Measurements from ENCODE around the gene MAGEL2.
"Not testable (repeated sequence)": the region's sequence is repeated elsewhere in the genome, so short reads cannot be mapped to it uniquely, and the experiment has no call there.

The MAGEL2 gene

GRCh38 chr15:23616536-23616935 lies 31.1 kb downstream of the MAGEL2 start:
- DNase-seq (ENCODE audit: low read depth in 1 of 2, low spot score in 1 of 2) = no peak

DNA sequence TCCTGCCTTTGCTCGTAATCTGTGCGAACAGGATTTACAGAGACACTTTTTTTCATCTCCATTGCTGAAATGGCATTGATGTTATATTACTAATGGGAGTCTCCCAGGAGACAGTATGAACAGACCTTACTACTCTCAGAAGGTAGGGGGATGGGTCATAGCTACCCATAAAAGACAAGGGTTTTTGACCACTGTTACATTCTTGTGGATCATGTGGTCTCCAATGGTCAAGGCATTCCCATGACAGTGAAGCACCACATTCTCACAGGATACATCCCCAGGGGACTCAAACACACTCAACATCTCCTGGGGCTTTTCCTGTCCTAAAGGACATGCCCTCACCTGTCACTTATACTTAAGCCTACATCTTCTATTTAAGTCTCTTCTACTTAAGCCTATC lies 41.4 kb downstream of the MAGEL2 start:
- DNase-seq (ENCODE audit: low read depth in 1 of 2, low spot score in 1 of 2) = no peak

GRCh38 chr15:23602124-23602523 lies 45.5 kb downstream of the MAGEL2 start:
- DNase-seq (ENCODE audit: low read depth in 1 of 2, low spot score in 1 of 2) = no peak

DNA sequence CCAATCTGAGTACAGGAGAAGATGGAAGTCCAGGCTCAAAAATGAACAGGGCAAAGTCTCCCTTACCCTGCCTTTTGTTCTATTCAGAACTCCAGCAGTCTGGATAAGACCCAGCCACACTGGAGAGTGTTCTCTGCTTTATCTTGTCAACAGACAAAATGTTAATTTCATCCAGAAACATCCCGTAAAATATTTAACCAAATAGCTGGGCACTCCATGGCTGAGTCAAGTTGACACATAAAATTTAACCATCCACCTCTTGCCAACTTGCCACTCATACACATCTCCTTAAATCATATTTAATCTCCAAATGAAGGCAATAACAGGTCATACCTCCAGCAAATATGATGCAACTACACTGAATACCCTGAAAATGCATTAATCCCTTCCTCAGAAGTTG lies 48.6 kb downstream of the MAGEL2 start:
- no peak for DNase-seq (ENCODE audit: low read depth in 1 of 2, low spot score in 1 of 2)

DNA sequence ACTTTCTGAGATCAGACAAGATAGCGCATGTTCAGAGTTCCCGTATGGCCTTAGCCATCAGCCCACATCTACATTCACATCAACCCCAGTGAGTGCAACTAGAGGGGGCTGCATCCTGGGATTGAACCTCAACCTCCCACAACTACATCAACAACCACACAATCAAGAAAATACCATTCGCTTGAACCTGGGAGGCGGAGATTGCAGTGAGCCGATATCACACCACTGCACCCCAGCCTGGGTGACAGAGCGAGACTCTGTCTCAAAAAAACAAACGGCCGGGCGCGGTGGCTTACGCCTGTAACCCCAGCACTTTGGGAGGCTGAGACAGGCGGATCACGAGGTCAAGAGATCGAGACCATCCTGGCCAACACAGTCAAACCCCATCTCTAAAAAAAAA lies 50.4 kb downstream of the MAGEL2 start:
- DNase-seq (ENCODE audit: low read depth in 1 of 2, low spot score in 1 of 2) = not testable (repeated sequence)

DNA sequence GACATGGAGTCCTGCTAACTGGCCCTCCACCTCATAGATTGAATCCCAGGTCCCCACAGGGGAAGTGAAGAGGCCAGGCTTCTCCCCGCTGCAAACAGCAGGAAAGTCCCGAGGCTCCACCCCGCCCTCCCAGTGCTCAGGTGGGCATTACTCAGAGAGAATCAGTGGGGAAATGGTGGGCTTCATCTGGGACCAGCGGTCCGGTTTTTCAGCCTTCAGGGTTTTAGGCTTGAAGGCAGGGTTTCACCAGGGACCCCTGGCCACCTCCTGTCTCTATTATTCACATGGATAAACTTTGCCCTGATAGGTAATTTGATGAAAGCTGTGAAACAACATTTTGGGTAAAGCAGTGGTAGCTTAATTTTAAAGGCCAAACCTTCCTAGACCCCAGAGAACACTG lies 50.9 kb downstream of the MAGEL2 start:
- no peak for DNase-seq (ENCODE audit: low read depth in 1 of 2, low spot score in 1 of 2)

- no peak for DNase-seq (ENCODE audit: low read depth in 1 of 2, low spot score in 1 of 2)
These were observed 52.3 kb downstream of the MAGEL2 start for GRCh38 chr15:23595368-23595767.

DNA sequence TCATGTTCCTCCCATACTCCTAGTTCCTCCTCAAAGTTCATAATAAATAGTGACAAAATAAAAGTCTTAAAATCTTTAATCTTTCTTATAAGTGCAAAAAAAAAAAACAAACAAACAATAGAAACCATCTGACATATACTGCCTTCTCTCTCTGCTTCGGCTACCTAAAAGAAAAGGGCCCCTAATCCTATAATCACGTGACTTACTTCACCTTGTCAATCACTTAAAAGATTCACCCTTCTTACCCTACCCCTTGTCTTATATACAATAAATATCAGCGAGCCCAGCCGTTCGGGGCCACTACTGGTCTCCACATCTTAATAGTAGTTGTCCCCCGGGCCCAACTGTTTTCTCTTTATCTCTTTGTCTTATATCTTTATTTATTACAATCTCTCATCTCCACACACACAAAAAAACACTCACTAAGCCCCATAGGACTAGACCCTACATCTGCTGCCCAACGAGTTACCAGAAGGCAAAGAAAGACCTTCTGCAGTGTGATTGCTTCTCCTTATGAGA lies 53.4 kb downstream of the MAGEL2 start:
- DNase-seq (ENCODE audit: low read depth in 1 of 2, low spot score in 1 of 2) = no peak

Measured in activated CD4-positive, alpha-beta T cell treated with anti-CD3 and anti-CD28 coated beads, Interleukin-2, amount 50 U/mL, for 24 hours (primary cell).